Stimulated activated CD4-positive, alpha-beta T cell treated with anti-CD3 and anti-CD28 coated beads, Interleukin-1b, Interleukin-23, amount 100 ng/mL, for 4 hours (primary cell): ENCODE measurements around the gene CDC14B.
"Not testable (repeated sequence)": the region's sequence is repeated elsewhere in the genome, so short reads cannot be mapped to it uniquely, and the experiment has no call there.

Experiments used
- DNase-seq, 2 donors: peaks; one replicate each; pipeline ENCODE4 v3.0.0-alpha.2; 2020; ENCODE audit warnings: low read depth in 2 of 2

CDC14B gene

DNA sequence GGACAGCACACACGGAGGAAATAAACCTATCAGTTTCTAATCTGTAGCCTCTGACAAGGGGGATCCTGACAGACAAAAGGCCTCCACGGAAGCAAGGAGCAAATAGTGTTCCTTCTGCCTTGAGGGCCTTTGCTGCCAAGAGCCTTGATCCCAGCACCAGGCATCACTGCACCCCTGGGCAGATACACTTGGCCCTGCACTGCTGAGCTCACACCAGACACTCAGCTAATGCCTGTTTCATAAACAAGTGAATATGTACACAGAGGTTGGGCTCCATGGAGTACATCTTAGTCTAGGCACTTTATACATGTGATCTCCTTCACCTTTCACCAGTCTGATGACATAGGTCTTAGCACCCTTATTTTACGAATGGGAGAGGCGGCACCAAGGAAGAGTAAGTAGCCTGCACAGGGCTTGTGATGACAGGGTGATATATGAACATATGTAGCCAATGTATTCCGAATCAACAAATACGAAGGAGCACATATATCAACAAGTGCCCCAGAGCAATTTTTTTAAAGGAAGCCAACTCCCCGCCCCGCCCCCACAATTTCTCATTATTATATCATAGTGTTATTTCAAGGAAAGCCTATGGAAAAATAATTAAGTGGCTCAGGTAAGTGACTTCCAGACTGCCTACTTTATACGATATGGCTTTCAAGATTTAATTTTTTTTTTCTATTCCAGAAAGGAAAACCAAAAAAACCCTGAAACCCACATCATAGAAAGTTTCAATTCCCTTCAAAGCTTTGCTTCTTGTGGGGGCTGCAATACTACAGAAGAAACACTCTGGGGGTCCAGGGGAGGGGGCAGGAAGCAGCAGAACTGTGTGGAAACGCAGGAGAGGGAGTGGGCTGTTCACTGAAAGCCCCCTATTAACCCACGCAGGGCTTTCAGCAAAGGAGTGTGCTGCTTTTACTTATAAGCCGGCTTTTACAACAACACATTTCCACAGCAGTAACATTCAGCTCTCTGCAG is 32.0 kb downstream of the CDC14B start:
- DNase-seq: no peak

DNA sequence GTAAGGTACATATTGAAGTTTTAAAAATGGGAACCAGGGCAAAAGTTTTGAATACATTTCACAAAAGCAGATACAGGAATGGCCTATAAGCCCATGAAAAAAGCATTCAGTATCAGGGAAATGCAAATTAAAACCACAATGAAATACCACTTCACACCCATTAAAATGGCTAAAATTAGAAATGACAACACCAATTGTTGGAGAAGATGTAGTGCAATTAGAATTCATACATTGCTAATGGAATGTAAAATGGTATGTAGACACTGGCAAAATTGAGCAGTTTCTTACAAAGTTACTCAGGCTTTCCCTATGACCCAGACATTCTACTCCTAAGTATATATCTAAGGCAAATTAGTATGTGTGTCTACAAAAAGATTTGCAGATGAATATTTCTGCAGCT is 34.2 kb downstream of the CDC14B start:
- no peak for DNase-seq

DNA sequence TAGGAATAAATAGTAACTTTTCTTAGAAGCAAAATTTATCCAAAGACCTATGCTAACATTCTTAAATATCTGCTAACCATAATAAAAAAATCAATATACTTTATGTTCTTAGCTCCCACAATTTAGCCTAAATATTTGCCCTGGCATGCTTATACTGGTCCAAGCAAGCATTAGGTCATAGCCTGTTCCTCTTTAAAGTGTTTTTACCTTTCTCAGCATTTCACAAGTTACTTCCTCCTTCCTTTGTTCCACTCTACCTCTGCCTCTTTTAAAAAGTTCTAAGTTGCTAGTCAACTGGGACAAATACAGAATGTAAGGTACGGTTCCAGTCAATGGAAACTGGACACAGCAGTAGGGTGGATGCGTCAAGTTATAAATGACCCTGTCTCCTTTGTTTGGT is 37.4 kb downstream of the CDC14B start:
- not testable (repeated sequence) for DNase-seq

DNA sequence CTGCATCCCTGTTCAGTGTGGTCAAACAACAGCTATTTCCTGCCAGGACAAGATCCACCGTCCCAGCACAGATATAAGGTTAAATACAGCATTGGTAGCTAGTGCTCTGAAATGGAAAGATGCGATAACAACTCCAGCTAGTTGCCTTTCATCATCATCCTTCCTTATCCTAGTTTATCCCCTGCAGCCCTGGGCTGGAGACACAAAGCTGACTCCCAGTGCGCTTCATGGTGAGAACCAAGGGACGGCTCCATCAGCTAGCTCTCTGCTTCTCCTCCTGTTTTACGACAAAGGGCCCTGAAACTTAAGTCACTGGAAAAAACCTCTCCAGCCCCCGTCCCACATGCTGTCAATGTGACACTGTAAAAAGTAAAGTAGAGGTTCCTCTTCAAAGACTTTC is 37.9 kb downstream of the CDC14B start:
- no peak for DNase-seq

DNA sequence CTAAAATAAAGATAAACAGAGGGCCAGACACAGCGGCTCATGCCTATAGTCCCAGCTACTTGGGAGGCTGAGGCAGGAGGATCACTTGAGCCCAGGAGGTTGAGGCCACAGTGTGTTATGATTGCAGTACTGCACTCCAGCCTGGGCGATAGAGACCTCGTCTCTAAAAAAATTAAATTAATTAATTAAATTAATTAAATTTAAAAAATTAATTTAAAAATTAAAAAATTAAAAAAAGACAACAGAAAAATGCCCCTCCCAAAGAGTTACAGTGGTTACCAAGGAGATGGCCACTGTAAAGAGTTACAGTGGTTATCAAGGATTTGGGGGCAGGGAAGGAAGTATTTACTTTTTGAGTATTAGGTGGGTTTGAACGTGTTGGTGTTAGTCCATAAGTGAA is 38.3 kb downstream of the CDC14B start:
- no peak for DNase-seq

DNA sequence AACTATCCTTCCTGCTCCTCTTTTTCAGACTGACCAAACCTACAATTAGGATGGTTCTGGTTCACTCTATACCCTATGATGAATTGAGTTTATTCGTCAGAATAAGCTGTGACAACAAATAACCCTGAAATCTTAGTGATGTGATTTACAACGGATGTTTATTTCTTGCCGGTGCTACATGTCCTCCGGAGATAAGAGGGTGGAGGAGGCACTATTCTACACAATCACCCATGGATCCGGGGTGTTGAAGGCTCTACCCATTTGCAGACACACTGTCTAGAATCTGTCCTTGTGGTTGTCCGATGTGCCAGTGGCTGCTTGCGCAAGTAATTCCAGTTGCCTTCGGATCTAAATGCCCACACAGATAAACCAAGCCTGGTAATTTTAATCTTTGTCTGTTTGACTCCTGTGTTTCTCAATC is 44.7 kb downstream of the CDC14B start:
- no peak for DNase-seq

DNA sequence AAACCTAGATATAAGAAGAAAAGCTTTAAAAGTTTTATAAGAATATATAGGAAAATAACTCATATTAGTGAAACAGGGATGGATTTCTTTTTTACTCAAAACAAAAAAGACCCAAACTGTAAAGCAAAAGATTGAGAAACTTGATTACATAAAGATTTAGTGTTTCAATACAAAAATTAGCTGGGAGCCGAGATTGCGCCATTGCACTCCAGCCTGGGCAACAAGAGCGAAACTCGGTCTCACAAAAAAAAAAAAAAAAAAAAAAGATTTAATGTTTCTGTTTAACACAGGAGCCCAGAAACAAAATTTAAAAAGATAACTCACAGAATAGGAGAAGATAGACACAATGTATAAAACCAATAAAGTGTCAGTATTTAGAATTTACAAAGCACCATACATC is 45.2 kb downstream of the CDC14B start:
- DNase-seq: no peak

DNA sequence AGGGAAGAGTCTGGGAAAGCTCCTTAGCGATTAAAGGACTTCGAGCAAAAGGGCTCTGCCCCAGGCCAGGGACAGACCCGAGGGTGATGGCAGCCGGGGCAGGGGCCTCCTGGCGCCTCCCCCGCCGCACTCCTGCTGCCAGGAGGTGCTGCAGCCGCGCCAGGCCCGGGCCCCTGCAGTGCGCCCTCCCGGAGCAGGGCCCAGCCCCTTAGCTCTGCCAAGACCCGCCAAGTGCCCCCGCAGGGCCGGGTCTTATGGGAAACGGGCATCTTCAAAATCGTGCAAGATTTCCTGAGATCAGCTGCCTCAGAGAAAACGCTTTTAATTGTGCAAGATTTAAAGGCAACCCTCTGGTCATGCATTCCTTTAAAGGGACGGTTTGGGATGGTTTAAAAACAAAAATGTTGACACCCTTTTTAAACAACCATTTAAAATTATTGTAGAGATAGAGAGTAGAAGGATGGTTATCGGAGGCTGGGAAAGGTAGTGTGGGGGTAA is 52.4 kb downstream of the CDC14B start:
- no peak for DNase-seq

DNA sequence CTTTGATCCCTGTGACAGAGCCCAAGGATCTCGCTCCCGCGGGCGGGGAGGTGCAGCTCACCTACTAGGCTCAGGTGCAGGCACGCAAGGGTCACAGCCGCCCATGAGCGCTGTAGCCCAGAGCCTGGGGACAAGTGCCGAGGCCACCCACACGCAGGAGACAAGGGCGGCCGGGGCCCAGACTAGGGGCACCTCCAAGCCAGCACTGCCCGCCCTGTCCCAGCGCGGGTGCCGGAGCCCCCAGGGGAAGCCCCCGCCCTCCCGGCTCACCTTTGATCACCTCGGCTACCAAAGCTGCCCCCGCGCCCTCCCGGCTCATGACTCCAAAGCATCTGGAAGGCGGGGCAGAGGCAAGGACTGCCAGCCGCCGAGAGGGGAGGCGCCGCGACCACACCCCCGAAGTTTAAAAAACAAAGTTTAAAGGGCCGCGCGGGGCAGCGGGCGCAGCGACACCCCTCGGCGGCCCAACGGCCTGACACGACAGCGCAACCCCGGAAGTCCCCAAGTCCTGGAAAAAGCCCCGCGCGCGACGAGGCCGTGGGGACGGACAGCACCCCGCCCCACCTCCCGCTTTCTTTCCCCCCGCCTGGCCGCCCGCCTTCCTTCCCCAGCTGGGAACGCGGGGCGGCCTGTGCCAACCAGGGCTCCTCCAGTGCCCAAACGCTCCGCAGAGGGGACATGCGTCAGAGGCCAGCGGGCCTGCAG is 53.0 kb downstream of the CDC14B start:
- DNase-seq: peak; percentile 48 to 56

DNA sequence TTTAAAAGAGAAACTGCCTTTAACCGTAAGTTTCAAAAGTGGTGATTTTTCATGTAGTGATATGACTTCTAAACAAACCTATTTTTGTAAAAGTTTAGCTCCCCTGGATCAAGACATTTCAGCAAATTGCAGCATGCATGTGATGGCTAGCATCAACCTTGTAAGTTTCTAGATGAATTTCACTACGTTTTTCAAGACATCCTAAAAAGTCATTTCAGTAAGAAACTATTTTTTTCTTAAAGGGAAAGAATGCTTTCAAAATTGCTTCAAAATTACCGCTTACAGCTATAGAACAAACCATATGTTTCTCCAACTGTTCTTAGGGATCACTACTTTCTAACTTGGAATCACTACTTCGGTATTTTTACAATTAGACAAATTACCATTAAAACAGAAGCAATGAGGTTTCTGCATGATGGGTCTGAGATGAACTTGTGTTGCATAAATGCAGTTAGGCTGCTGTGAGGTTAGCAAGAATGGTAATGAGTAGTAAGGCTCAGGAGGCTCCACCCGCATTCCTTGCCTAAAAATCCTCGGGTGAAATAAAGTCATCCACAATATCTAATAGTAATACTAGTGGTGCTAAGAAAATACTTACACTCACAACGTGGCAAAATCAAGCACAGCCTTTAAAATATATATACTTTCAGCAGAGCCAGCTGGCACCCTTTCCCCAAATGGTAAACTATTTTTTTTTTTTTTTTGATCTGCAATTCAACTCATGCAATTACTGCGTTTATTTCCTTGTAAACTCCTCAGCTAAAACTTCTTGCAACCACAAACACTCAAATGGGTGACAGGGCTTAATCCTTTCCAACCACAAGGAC is 53.8 kb downstream of the CDC14B start:
- no peak for DNase-seq

DNA sequence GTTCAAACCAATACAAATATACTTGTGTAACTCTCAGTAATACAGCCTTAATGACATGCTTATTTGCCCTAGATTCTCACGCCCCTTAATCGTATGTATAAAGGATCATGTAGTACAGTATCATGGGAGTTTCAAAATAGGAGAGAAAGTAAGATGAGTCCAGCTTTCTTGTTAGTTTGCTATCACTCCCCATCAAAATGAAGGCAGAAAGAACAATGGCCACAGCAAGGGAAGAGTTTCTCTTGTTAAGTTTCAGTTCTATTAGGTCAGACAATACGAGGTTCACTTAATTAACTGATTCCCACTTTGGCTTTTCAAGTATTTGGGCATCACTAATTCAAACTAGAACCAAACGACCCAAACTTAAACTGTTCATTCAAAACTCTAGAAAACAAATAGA is 55.4 kb downstream of the CDC14B start:
- no peak for DNase-seq

DNA sequence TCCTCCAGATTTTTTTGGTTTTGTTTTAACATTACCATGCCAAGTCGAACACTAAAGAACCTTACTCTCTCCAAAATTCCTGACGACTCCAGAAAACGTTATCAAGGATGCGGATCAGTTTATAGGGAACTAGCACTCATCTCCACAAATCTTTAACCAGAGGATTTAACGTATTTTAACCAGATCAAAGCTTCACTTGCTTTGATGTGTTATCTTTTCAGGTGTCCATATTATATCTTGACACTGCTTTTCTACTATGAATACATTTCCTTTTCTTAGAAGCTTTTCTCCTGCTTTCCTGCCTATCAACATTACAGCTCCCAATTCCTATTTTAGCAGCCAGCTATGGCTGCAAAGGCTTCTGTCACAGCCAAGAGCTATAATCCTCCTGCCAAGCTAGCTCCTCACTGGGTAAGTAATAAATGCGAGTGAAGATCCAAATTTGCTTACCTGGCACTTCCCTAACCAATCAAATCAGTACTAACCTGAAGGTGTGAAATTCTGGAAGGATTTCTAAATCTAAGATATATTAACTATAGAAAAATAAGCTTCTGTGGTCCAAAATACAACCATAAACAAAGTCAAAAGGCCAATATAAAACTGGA is 60.2 kb downstream of the CDC14B start:
- no peak for DNase-seq

DNA sequence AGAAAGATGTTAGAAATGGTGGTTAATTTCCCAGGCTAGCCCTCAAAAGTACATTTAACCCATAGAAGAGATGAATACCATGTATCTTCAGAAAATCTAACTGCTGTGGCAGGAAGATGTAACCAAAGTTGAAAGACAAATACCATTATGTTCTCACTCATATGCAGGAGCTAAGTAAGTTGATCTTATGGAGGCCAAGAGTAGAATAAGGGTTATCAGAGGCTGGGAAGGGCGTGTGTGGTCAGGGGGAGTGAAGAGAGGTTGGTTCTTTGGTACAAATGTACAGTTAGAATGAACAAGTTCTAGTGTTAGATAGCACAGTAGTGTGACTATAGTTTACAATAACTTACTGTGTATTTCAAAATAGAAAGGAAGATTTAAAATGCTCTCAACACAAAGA is 61.7 kb downstream of the CDC14B start:
- no peak for DNase-seq

DNA sequence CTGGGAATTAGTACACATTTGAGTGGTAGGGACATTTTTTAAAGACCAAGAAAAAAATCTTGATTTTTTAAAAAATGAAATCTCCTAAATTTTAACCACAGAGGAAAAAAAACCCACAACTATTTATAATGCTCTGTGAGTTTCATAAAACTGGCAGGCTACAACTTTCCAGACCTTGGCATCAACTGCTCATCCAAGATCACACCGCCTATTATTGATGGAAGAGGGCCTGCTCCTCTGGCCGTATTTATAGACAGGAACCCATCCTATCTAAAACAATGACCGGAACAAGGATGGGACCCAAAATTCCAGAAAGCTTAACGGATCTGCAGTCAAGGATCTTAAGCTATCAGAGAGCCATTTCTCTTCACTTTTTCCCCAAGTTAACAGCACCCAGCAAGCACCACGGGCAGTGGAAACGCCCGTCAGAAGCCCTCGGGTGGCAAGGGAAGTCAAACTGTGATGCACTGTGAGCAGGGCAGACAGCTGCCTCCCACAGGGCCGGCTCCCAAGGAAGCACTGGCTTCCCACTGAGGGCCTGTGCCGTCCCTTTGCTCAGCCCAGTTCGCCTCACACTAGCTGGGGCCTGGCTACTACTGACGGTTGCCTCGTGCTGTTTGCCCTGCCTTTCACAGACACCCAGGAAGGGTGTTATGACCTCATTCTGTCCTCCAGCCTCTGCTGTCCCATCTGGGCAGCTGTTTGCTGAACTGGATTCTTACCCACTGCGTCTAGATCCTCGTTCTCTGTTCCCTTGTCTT is 62.8 kb downstream of the CDC14B start:
- no peak for DNase-seq

DNA sequence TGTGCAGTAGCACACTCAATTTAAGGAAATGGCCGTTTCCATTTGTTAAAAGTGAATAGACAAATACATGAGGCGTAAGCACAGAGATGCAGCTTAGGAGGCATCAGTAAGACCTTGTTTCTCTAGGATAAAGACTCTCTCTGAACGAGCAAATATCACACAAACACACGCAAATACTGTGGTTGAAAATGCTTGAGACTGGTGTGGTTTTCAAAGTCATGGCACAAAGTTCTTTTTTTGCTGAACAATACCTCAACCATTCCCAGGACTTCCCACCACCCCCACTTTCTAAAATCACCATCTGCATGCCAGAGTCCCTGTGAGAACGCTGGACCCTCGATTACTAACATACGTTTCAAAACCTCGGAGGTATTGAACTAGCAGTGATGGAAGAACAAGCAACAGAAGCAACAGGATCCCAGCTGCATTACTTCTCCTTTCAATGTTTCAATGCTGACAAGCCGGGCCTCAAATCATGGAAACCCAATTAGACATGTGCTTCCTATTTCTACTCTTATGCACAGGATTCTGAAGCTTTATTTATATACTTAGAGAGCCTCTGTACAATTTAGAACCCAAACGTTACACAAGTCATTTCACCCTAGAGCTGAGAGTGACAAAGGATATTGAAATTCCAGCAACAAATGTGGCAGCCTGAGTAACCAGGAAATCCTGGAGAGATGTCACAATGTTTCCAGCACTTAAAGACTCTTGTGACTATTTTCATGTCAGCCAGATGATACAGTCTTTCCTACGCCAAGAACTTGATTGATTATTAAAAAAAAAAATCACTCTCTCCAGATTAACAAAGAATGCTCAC is 63.9 kb downstream of the CDC14B start:
- no peak for DNase-seq

DNA sequence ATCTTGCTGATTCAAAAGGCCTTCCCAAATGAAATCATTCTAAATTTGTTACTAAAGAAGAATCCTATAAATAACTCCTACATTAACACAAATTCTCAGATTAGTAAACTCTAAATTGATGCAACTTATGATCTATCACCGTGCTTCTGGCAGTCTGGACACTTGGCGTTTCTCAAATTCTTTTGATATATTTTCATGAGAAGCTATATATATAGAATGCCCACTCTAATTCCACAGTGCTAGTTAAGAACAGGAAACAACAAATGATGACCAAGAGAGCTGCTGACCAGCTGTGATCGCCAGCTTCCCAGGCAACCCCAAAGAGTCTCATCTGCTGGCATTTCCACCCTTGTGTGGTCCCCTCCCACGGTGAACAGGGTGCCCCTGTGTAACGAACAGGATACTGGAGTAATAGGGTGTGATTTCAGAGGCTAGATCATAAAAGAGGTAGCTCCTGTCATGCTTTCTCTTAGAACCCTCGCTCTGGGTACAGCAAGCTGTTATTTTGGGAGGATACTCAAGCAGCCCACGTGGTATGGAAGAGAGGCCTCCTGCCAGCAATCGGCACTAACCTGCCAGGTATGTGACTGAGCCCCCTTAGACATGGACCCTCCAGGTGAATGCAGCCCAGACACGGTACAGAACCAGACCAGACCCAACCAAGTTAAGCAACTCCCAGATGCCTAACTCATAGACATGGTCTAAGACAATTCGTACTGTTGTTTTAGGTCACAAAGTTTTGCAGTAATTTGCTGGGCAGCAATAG is 64.7 kb downstream of the CDC14B start:
- no peak for DNase-seq

DNA sequence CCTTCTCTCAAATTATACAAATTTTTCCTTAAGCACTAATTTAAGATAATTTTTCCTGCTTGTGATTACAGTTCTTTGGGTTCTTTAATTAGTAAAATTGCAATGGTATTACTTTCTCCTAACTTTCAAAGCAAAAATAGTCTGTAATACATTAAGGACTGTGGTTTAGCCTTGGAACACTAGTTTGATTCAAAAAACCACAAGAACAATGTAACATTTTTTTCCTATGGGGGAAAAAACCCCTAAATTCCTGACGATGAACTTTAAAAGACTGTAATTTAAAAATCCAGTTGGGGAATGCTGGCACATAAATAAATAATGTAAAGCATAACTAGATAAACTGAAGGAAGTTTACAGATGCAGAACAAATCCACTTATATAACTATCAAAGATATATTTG is 65.3 kb downstream of the CDC14B start:
- DNase-seq: no peak

DNA sequence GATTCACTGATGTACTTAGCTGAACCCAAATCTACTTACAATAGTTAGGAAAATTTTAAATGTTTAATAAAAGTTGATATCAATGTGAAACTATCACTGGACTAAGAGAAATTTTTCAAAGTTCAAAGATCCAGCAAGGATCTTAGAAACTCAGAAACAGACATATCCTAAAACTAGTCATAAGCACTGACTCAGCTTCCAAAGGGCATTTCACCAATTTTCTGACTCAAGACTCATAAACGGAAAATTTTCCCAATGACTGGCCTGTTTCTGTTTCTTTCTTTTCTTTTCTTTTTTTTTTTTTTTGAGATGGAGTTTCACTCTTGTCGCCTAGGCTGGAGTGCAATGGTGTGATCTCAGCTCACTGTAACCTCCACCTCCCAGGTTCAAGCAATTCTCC is 66.6 kb downstream of the CDC14B start:
- DNase-seq: no peak

DNA sequence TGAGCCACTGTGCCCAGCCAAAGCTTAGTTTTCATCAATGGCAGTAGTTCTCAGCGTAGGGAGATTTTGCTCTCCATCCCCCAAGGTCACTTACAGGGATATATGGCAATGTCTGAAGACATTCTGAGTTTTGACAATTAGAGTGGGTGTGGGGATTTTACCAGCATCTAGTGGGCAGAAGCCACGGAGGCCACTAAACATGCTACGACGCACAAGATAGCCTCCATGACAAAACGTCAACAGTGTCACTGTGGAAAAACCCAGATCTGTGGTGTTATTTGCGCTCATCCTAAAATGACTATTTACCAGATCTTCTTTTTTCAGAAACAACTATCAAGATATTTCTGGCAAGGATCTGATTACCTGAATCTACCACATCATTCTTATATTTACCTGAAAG is 68.2 kb downstream of the CDC14B start:
- no peak for DNase-seq
